Glutamatergic neuron (in vitro differentiated cells): ENCODE results near the gene CHD3. TPM values are rescaled to one million over a fixed set of nuclear protein-coding genes. Genes with fewer than 3 reads are reported as not detected.
A peak's percentile ranks its signal among the peaks of the same experiment; 100 is the strongest.

ENCODE experiments used
- DNase-seq: peaks from one replicate; pipeline ENCODE4 v3.0.0; 2022
- H3K27ac Mint-ChIP-seq: one replicate; pipeline ENCODE4 v1.8.0; 2020; ENCODE audit warnings: mild to moderate bottlenecking, mixed read lengths, inconsistent platforms; ENCODE audit not compliant: unreplicated experiment
- H3K27me3 Mint-ChIP-seq: one replicate; pipeline ENCODE4 v1.8.0; 2020; ENCODE audit warnings: mild to moderate bottlenecking, moderate library complexity, mixed read lengths, inconsistent platforms; ENCODE audit not compliant: unreplicated experiment
- H3K36me3 Mint-ChIP-seq: one replicate; pipeline ENCODE4 v1.8.0; 2020; ENCODE audit warnings: mild to moderate bottlenecking, mixed read lengths, inconsistent platforms; ENCODE audit not compliant: unreplicated experiment
- H3K4me1 Mint-ChIP-seq: one replicate; pipeline ENCODE4 v1.8.0; 2020; ENCODE audit warnings: mild to moderate bottlenecking, low read depth, mixed read lengths, inconsistent platforms; ENCODE audit not compliant: unreplicated experiment
- H3K4me3 Mint-ChIP-seq: one replicate; pipeline ENCODE4 v1.8.0; 2020; ENCODE audit warnings: mild to moderate bottlenecking, mixed read lengths, inconsistent platforms; ENCODE audit not compliant: unreplicated experiment
- H3K9me3 Mint-ChIP-seq: one replicate; pipeline ENCODE4 v1.8.0; 2020; ENCODE audit warnings: mild to moderate bottlenecking, moderate library complexity, mixed read lengths, inconsistent platforms; ENCODE audit not compliant: unreplicated experiment
- CTCF ChIP-seq: fragments of 200-600 bp; sonication (generic); IDR thresholded peaks from one replicate; pipeline ENCODE4 v1.5.0; 2021; ENCODE audit not compliant: partially characterized antibody, unreplicated experiment
- total RNA-seq: library from RNA; stranded (reverse); fragmentation: NEBNext Ultra II Directional; extraction: Animal tissue kit (Norgen Biotek cat#: 25700); gene quantifications from one replicate; pipeline ENCODE4 v1.2.1, GENCODE V29; 2021; ENCODE audit not compliant: unreplicated experiment

The CHD3 gene
- total RNA-seq, 1 donor from 2014 or later: 129 TPM

GRCh38 chr17:7894866-7895265, 6.3 kb downstream of the CHD3 start:
- no peak for TF ChIP-seq CTCF
- Mint-ChIP-seq H3K27ac (peak overlapping the region; percentile 80), H3K4me3 (peak overlapping the region; percentile 27), H3K36me3 (peaks cover 16% of the 10 kb centered on the region), H3K4me1 (peaks cover 13% of the 10 kb centered on the region), H3K9me3 (peaks cover 8% of the 10 kb centered on the region), H3K27me3 (peaks cover 8% of the 10 kb centered on the region)
- DNase-seq: no peak

- H3K27ac Mint-ChIP-seq: no peak overlapping the region
- H3K27me3 Mint-ChIP-seq: peaks cover 5% of the 10 kb centered on the region
- no peak for TF ChIP-seq CTCF
- no peak overlapping the region for H3K4me3 Mint-ChIP-seq
- H3K4me1 Mint-ChIP-seq: peaks cover 10% of the 10 kb centered on the region
- DNase-seq: no peak
- peaks cover 16% of the 10 kb centered on the region for H3K36me3 Mint-ChIP-seq
- H3K9me3 Mint-ChIP-seq: peaks cover 3% of the 10 kb centered on the region
These were observed 8.5 kb downstream of the CHD3 start for GRCh38 chr17:7897090-7897489.

- Mint-ChIP-seq H3K4me1 (peaks cover 9% of the 10 kb centered on the region), H3K4me3 (no peak overlapping the region), H3K27ac (no peak overlapping the region), H3K27me3 (peaks cover 5% of the 10 kb centered on the region), H3K9me3 (peaks cover 3% of the 10 kb centered on the region), H3K36me3 (peaks cover 16% of the 10 kb centered on the region)
- DNase-seq: no peak
- TF ChIP-seq CTCF: no peak
These were observed 9.2 kb downstream of the CHD3 start for GRCh38 chr17:7897773-7898172.

GRCh38 chr17:7903154-7904103, 14.8 kb downstream of the CHD3 start:
- no peak overlapping the region for H3K27ac Mint-ChIP-seq
- H3K9me3 Mint-ChIP-seq: peaks cover 3% of the 10 kb centered on the region
- peaks cover 2% of the 10 kb centered on the region for H3K27me3 Mint-ChIP-seq
- no peak for DNase-seq
- H3K36me3 Mint-ChIP-seq: peaks cover 24% of the 10 kb centered on the region
- no peak overlapping the region for H3K4me3 Mint-ChIP-seq
- TF ChIP-seq CTCF: no peak
- peaks cover 7% of the 10 kb centered on the region for H3K4me1 Mint-ChIP-seq

- Mint-ChIP-seq H3K9me3 (peaks cover 2% of the 10 kb centered on the region), H3K27ac (no peak overlapping the region), H3K27me3 (peaks cover 4% of the 10 kb centered on the region), H3K4me3 (no peak overlapping the region), H3K4me1 (peaks cover 7% of the 10 kb centered on the region), H3K36me3 (peaks cover 26% of the 10 kb centered on the region)
- no peak for DNase-seq
- no peak for TF ChIP-seq CTCF
These were observed 20.5 kb downstream of the CHD3 start for GRCh38 chr17:7909089-7909488.
